Osteoblast (primary cell): ENCODE results near the gene PMEL. TPM values are rescaled to one million over a fixed set of nuclear protein-coding genes. Genes with fewer than 3 reads are reported as not detected.

Experiments
- DNase-seq: peaks from one replicate; pipeline ENCODE4 v3.0.0; 2011; ENCODE audit warnings: low spot score, mixed read lengths; ENCODE audit not compliant: insufficient read length; ENCODE audit errors: missing footprints
- H2AFZ ChIP-seq: 2 replicates; pipeline ENCODE4 v1.6.0; 2011; ENCODE audit warnings: mild to moderate bottlenecking, low read length
- H3K27ac ChIP-seq: 2 replicates; pipeline ENCODE4 v1.5.1; 2011; ENCODE audit warnings: mild to moderate bottlenecking, low read depth, low read length, moderate library complexity
- H3K27me3 ChIP-seq: 2 replicates; pipeline ENCODE4 v1.6.0; 2012; ENCODE audit warnings: mild to moderate bottlenecking, control low read depth, inconsistent platforms, low read length, moderate library complexity; ENCODE audit not compliant: insufficient read depth
- H3K36me3 ChIP-seq: 2 replicates; pipeline ENCODE4 v1.5.1; 2011; ENCODE audit warnings: mild to moderate bottlenecking, low read length, control low read depth, moderate library complexity; ENCODE audit not compliant: insufficient read depth
- H3K4me1 ChIP-seq: 2 replicates; pipeline ENCODE4 v1.5.1; 2011; ENCODE audit warnings: mild to moderate bottlenecking, low read length, control low read depth, moderate library complexity; ENCODE audit not compliant: insufficient read depth
- H3K4me2 ChIP-seq: 2 replicates; pipeline ENCODE4 v1.6.0; 2011; ENCODE audit warnings: mild to moderate bottlenecking, low read length; ENCODE audit not compliant: insufficient read depth
- H3K4me3 ChIP-seq: fragments of 200-600 bp; sonication (generic); 3 replicates; pipeline ENCODE4 v1.5.1; 2012; ENCODE audit warnings: mild to moderate bottlenecking, low read length, inconsistent platforms; ENCODE audit not compliant: insufficient read depth
- H3K79me2 ChIP-seq: 2 replicates; pipeline ENCODE4 v1.6.0; 2012; ENCODE audit warnings: mild to moderate bottlenecking, low read length, control low read depth, inconsistent platforms; ENCODE audit not compliant: insufficient read depth
- H3K9me3 ChIP-seq: 2 replicates; pipeline ENCODE4 v1.5.1; 2011; ENCODE audit warnings: low read depth, low read length, control low read depth
- H4K20me1 ChIP-seq: 2 replicates; pipeline ENCODE4 v1.6.0; 2012; ENCODE audit warnings: mild to moderate bottlenecking, low read length, control low read depth; ENCODE audit not compliant: insufficient read depth
- CTCF ChIP-seq: IDR thresholded peaks from 2 replicates; pipeline ENCODE4 v1.5.1; 2011; ENCODE audit warnings: mild to moderate bottlenecking, low read depth, low read length, moderate library complexity; ENCODE audit errors: extremely low read depth
- total RNA-seq: library from RNA; depleted of rRNA; stranded (reverse); fragments of >200 nt; gene quantifications from 2 replicates; pipeline ENCODE4 v1.2.3, GENCODE V29; 2012

PMEL gene
- total RNA-seq, 1 donor: 0.72 TPM

- H4K20me1 ChIP-seq: no peaks in the 10 kb centered on the region
- peak within 1 kb of the TSS; percentile 96 for H3K4me3 ChIP-seq
- peak within 1 kb of the TSS; percentile 97 for H2AFZ ChIP-seq
- H3K27me3 ChIP-seq: no peaks in the 10 kb centered on the region
- DNase-seq: peak; percentile 100
- peaks cover 12% of the 10 kb centered on the region for H3K79me2 ChIP-seq
- peaks cover 30% of the 10 kb centered on the region for H3K36me3 ChIP-seq
- H3K27ac ChIP-seq: peak within 1 kb of the TSS; percentile 71
- no peak for TF ChIP-seq CTCF
- H3K4me2 ChIP-seq: peak within 1 kb of the TSS; percentile 92
- H3K4me1 ChIP-seq: peaks cover 14% of the 10 kb centered on the region
- no peaks in the 10 kb centered on the region for H3K9me3 ChIP-seq
Observed at GRCh38 chr12:55996715-55997534, 31.1 kb upstream of the PMEL start, which contains the start of gene SUOX. Gene SUOX, plus strand, starts transcription at chr12:55997276. Its CDS starts 4,946 bp downstream, at chr12:56002222.

DNA sequence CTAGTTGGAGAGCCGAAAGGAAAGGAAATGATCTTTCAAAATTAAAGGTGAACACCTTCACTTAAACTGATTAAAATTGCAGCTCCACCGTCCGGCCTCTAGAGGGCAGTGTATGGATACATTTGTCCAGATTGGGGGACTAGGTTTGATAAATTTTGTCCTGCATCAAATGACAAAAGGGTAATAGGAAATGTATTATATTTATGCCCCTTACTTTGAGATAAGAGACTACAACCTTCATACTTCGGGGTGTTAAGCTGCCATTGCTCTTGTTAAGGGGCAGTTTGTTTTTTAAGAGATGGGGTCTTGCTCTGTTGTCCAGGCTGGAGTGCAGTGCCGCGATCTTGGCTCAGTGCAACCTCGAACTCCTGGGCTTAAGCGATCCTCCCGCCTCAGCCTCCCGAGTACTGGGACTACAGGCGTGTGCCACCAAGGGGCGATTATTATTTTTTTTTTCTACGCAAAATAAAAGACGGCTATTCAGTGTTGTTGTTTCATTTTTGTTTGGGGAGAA, 30.4 kb upstream of the PMEL start:
- DNase-seq: peak; percentile 92
- peak overlapping the region; percentile 96 for H3K4me3 ChIP-seq
- H3K27me3 ChIP-seq: no peaks in the 10 kb centered on the region
- peak overlapping the region; percentile 92 for H3K4me2 ChIP-seq
- H3K4me1 ChIP-seq: peaks cover 14% of the 10 kb centered on the region
- H3K9me3 ChIP-seq: no peaks in the 10 kb centered on the region
- peak overlapping the region; percentile 34 for H3K27ac ChIP-seq
- no peaks in the 10 kb centered on the region for H4K20me1 ChIP-seq
- H2AFZ ChIP-seq: peak overlapping the region; percentile 97
- H3K36me3 ChIP-seq: peaks cover 34% of the 10 kb centered on the region
- TF ChIP-seq CTCF: peak; percentile 83
- peaks cover 12% of the 10 kb centered on the region for H3K79me2 ChIP-seq

GRCh38 chr12:55995366-55995765, 29.5 kb upstream of the PMEL start:
- Histone ChIP-seq H3K36me3 (peaks cover 43% of the 10 kb centered on the region), H3K4me1 (peaks cover 14% of the 10 kb centered on the region), H3K4me2 (no peak overlapping the region), H3K27ac (no peak overlapping the region), H4K20me1 (no peaks in the 10 kb centered on the region), H3K9me3 (no peaks in the 10 kb centered on the region), H3K27me3 (no peaks in the 10 kb centered on the region), H3K79me2 (peaks cover 12% of the 10 kb centered on the region), H2AFZ (no peak overlapping the region), H3K4me3 (no peak overlapping the region)
- DNase-seq: peak; percentile 58
- no peak for TF ChIP-seq CTCF

GRCh38 chr12:55993230-55993853, 27.5 kb upstream of the PMEL start:
- H3K79me2 ChIP-seq: peaks cover 9% of the 10 kb centered on the region
- no peak overlapping the region for H3K4me2 ChIP-seq
- no peak overlapping the region for H3K27ac ChIP-seq
- H4K20me1 ChIP-seq: no peaks in the 10 kb centered on the region
- TF ChIP-seq CTCF: no peak
- H3K36me3 ChIP-seq: peaks cover 57% of the 10 kb centered on the region
- no peak overlapping the region for H3K4me3 ChIP-seq
- peaks cover 14% of the 10 kb centered on the region for H3K4me1 ChIP-seq
- no peaks in the 10 kb centered on the region for H3K9me3 ChIP-seq
- no peaks in the 10 kb centered on the region for H3K27me3 ChIP-seq
- DNase-seq: peak; percentile 18
- no peak overlapping the region for H2AFZ ChIP-seq
